ENCODE measurements around the gene ZNF530. TPM values are rescaled to one million over a fixed set of nuclear protein-coding genes. Genes with fewer than 3 reads are reported as not detected.

Gene ZNF530
- total and polyA plus RNA-seq, 9 of the 15 experiments (the other 6 are each of a cell fraction or from before 2014, with no cell fraction given), result 0.28 to 5.9 (median 4.0) TPM

- TF ChIP-seq GTF3C2 (IDR thresholded peaks at IDR 0.05; ENCODE audit: borderline replicate concordance, extremely low read depth, insufficient read length), result no peak
- no peak for TF ChIP-seq NR2C2 (CRISPR knock-in tag; IDR thresholded peaks at IDR 0.05)
- TF ChIP-seq NR2C2 (tag; IDR thresholded peaks at IDR 0.05), result peak; percentile 82
- TF ChIP-seq FOS (IDR thresholded peaks at IDR 0.05; ENCODE audit: extremely low read depth, insufficient read length), result peak; percentile 82
- TF ChIP-seq MXI1 (IDR thresholded peaks at IDR 0.05; ENCODE audit: low read depth, low read length), result 0 out of 2 replicates have a peak, but pooled peaks have one; percentile 19
- peak; percentile 95 for TF ChIP-seq VEZF1 (CRISPR knock-in tag; IDR thresholded peaks at IDR 0.05)
- TF ChIP-seq ATF3 (IDR thresholded peaks at IDR 0.05), result no peak
- TF ChIP-seq ATF3 (CRISPR knock-in tag; conservative IDR thresholded peaks at IDR 0.05), result no peak
- peak; percentile 35; the same call in 1 of the 2 replicates for TF ChIP-seq EP400 (IDR thresholded peaks at IDR 0.05)
- peak; percentile 73 to 82 for TF ChIP-seq MAZ (CRISPR knock-in tag; conservative IDR thresholded peaks at IDR 0.05 in 1 of 2, IDR thresholded peaks at IDR 0.05 in 1 of 2)
- no peak for TF ChIP-seq ATF1 (CRISPR knock-in tag; IDR thresholded peaks at IDR 0.05)
- TF ChIP-seq ATF1 (tag; IDR thresholded peaks at IDR 0.05), result peak; percentile 87
- no peak for TF ChIP-seq SIN3B (IDR thresholded peaks at IDR 0.05; ENCODE audit: low read depth)
- TF ChIP-seq RBBP5 (IDR thresholded peaks at IDR 0.05; ENCODE audit: borderline replicate concordance, insufficient read depth, low read length, poor library complexity, severe bottlenecking), result peak; percentile 82
- 0 out of 2 replicates have a peak, but pooled peaks have one; percentile 12 for TF ChIP-seq ZBTB12 (CRISPR knock-in tag; IDR thresholded peaks at IDR 0.05)
- TF ChIP-seq RBFOX2 (IDR thresholded peaks at IDR 0.05; ENCODE audit: low read depth, low read length), result peak; percentile 82
- peak; percentile 94 for TF ChIP-seq MBD2 (IDR thresholded peaks at IDR 0.05; ENCODE audit: borderline replicate concordance, low read depth)
- TF ChIP-seq NCOR1 (IDR thresholded peaks at IDR 0.05), result no peak
- TF ChIP-seq FUS (optimal IDR thresholded peaks at IDR 0.05; ENCODE audit: low read depth, low read length), result no peak
- TF ChIP-seq MED1 (CRISPR knock-in tag; IDR thresholded peaks at IDR 0.05; ENCODE audit: borderline replicate concordance), result no peak
- TF ChIP-seq NR2C1 (IDR thresholded peaks at IDR 0.05), result no peak
- peak; percentile 80 for TF ChIP-seq NR2C1 (tag; IDR thresholded peaks at IDR 0.05)
Observed at GRCh38 chr19:57632987-57633831, 33.5 kb downstream of the ZNF530 start, which contains the start of gene ZNF211 (continued).

Data from K562 (cell line).